HFFc6 (cell line): ENCODE results near the gene OSBPL8. TPM values are rescaled to one million over a fixed set of nuclear protein-coding genes. Genes with fewer than 3 reads are reported as not detected.

Experiments used
- DNase-seq: peaks from one replicate; pipeline ENCODE4 v3.0.0-alpha.2; 2018
- H3K27ac Mint-ChIP-seq: 2 replicates; pipeline ENCODE4 v1.8.0; 2020; ENCODE audit warnings: mild to moderate bottlenecking, mixed read lengths
- H3K27me3 Mint-ChIP-seq: 2 replicates; pipeline ENCODE4 v1.8.0; 2021; ENCODE audit warnings: mild to moderate bottlenecking, moderate library complexity, mixed read lengths; ENCODE audit not compliant: insufficient read depth
- H3K36me3 Mint-ChIP-seq: 2 replicates; pipeline ENCODE4 v1.8.0; 2021; ENCODE audit warnings: low read depth, mixed read lengths
- H3K4me1 Mint-ChIP-seq: 2 replicates; pipeline ENCODE4 v1.8.0; 2020; ENCODE audit warnings: low read depth, mixed read lengths
- H3K4me3 Mint-ChIP-seq: 2 replicates; pipeline ENCODE4 v1.8.0; 2020; ENCODE audit warnings: mild to moderate bottlenecking, moderate library complexity, mixed read lengths
- H3K9me3 Mint-ChIP-seq: 2 replicates; pipeline ENCODE4 v1.8.0; 2020; ENCODE audit warnings: mild to moderate bottlenecking, mixed read lengths
- CTCF ChIP-seq: fragments of 200-600 bp; sonication (generic); IDR thresholded peaks from 2 replicates; pipeline ENCODE4 v1.5.0; 2021; ENCODE audit warnings: antibody characterized with exemption, mild to moderate bottlenecking
- total RNA-seq, 6 experiments: library from RNA; stranded (reverse); fragmentation: NEBNext Ultra II Directional; extraction: Animal tissue kit (Norgen Biotek cat#: 25700); gene quantifications; 2 replicates in 1 of 6; 3 replicates in 5 of 6; pipeline ENCODE4 v1.2.3, GENCODE V29; 2021

OSBPL8 gene
- total RNA-seq, 6 experiments from 2014 or later: 66.8 to 77.8 (median 71.1) TPM

DNA sequence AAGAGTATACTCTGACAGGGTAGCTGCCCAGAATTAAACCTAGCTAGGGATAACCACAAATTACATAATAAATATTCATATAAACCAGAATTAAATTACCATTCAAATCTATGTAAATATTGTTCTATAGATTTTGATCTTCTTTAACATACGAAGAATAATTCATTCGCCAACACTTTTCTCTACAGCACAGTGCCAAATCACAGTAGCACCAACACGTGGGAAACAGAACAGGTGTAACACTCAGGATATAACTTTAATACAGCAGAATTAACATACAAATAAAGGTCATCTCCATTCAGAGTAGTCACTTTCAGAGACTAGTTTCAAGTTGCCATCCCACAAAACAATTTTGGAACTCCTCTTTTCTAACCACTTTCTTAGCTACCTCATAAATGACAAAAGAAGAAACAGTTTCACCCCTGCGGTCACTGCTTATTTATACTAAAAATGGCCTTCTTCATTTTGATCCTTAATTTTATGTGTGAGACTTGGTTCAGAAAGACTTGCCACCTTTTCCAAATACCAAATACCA, 15.7 kb downstream of the OSBPL8 start:
- no peak for DNase-seq

GRCh38 chr12:76542908-76543307, 16.7 kb downstream of the OSBPL8 start:
- TF ChIP-seq CTCF: no peak
- no peak overlapping the region for H3K27ac Mint-ChIP-seq
- DNase-seq: no peak
- no peaks in the 10 kb centered on the region for H3K36me3 Mint-ChIP-seq
- H3K4me3 Mint-ChIP-seq: no peak overlapping the region
- H3K4me1 Mint-ChIP-seq: peaks cover 28% of the 10 kb centered on the region
- H3K9me3 Mint-ChIP-seq: no peaks in the 10 kb centered on the region
- H3K27me3 Mint-ChIP-seq: no peaks in the 10 kb centered on the region

More for the DNA sequence above, 15.7 kb downstream of the OSBPL8 start:
- Mint-ChIP-seq H3K9me3 (no peaks in the 10 kb centered on the region), H3K27me3 (no peaks in the 10 kb centered on the region), H3K4me3 (no peak overlapping the region), H3K36me3 (no peaks in the 10 kb centered on the region), H3K27ac (no peak overlapping the region), H3K4me1 (peaks cover 38% of the 10 kb centered on the region)
- TF ChIP-seq CTCF: no peak

- DNase-seq: no peak
- Mint-ChIP-seq H3K36me3 (peaks cover 6% of the 10 kb centered on the region; the same call in 1 of the 2 replicates), H3K9me3 (no peaks in the 10 kb centered on the region), H3K4me3 (no peak overlapping the region), H3K27ac (no peak overlapping the region), H3K27me3 (no peaks in the 10 kb centered on the region), H3K4me1 (peaks cover 13% of the 10 kb centered on the region)
- TF ChIP-seq CTCF: no peak
Measured at GRCh38 chr12:76539727-76540126, 19.8 kb downstream of the OSBPL8 start.

DNA sequence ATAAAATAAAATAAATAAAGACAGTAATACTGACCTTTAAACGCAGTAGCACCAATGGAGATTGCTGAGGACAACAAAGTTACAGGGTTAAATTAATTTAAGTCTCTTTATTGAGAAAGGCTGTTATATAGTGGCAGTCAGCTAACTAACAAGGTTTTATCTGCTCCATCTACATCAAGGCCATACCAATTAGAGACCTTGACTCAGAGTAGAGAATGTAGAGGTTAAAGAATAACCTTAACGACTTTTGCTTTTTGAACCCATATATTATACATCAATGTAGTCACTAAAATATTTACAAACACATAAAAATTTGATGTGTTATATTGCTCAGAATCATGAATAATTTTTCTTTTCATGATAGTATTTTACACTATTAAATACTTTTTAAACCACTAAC, 21.6 kb downstream of the OSBPL8 start:
- TF ChIP-seq CTCF: no peak
- peaks cover 11% of the 10 kb centered on the region for H3K36me3 Mint-ChIP-seq
- DNase-seq: no peak
- H3K27ac Mint-ChIP-seq: no peak overlapping the region
- H3K9me3 Mint-ChIP-seq: no peaks in the 10 kb centered on the region
- no peak overlapping the region for H3K4me3 Mint-ChIP-seq
- H3K27me3 Mint-ChIP-seq: no peaks in the 10 kb centered on the region
- H3K4me1 Mint-ChIP-seq: peaks cover 28% of the 10 kb centered on the region

GRCh38 chr12:76536546-76536945, 23.0 kb downstream of the OSBPL8 start:
- Mint-ChIP-seq H3K27me3 (no peaks in the 10 kb centered on the region), H3K9me3 (no peaks in the 10 kb centered on the region), H3K4me3 (no peak overlapping the region), H3K36me3 (peaks cover 11% of the 10 kb centered on the region), H3K27ac (no peak overlapping the region), H3K4me1 (peaks cover 22% of the 10 kb centered on the region)
- TF ChIP-seq CTCF: no peak
- no peak for DNase-seq

GRCh38 chr12:76535170-76535569, 24.4 kb downstream of the OSBPL8 start:
- peaks cover 32% of the 10 kb centered on the region for H3K4me1 Mint-ChIP-seq
- H3K27ac Mint-ChIP-seq: no peak overlapping the region
- peaks cover 11% of the 10 kb centered on the region for H3K36me3 Mint-ChIP-seq
- TF ChIP-seq CTCF: no peak
- no peaks in the 10 kb centered on the region for H3K9me3 Mint-ChIP-seq
- DNase-seq: no peak
- no peaks in the 10 kb centered on the region for H3K27me3 Mint-ChIP-seq
- no peak overlapping the region for H3K4me3 Mint-ChIP-seq
